ENCODE results near the gene PTF1A. TPM values are rescaled to one million over a fixed set of nuclear protein-coding genes. Genes with fewer than 3 reads are reported as not detected.

Gene PTF1A
- total RNA-seq, 1 experiment from 2014 or later: not detected

GRCh38 chr10:23148214-23148613 is 43.9 kb upstream of the PTF1A start:
- Mint-ChIP-seq H3K27ac (ENCODE audit: unreplicated experiment) (no peak overlapping the region), H3K4me1 (ENCODE audit: low read depth, unreplicated experiment) (no peaks in the 10 kb centered on the region), H3K27me3 (ENCODE audit: insufficient read depth, unreplicated experiment) (peaks cover 2% of the 10 kb centered on the region), H3K9me3 (ENCODE audit: unreplicated experiment) (no peaks in the 10 kb centered on the region), H3K4me3 (ENCODE audit: unreplicated experiment) (no peak overlapping the region), H3K36me3 (ENCODE audit: insufficient read depth, unreplicated experiment) (no peaks in the 10 kb centered on the region)
- ChIA-PET POLR2A (no interaction called here), CTCF (no interaction called here)
- Histone ChIP-seq H3K36me3 (ENCODE audit: control insufficient read depth, insufficient read depth, low read length) (no peaks in the 10 kb centered on the region), H3K27me3 (replicated peaks; ENCODE audit: control insufficient read depth, insufficient read depth, low read length) (0 out of 2 replicates have a peak, but pooled peaks cover 3% of the 10 kb centered on the region), H3K4me3 (ENCODE audit: low read depth, low read length) (no peak overlapping the region), H3K4me1 (no peaks in the 10 kb centered on the region), H3K9me3 (no peaks in the 10 kb centered on the region)
- no peak for TF ChIP-seq CTCF (IDR thresholded peaks at IDR 0.05; ENCODE audit: insufficient read depth in 1 of 2, low read depth in 1 of 2, low read length in 1 of 2, severe bottlenecking in 1 of 2, unreplicated experiment in 1 of 2)
- intact Hi-C loops (cut with micrococcal nuclease; ENCODE audit: unreplicated experiment): no loop called here
- BruUV-seq (replicated peaks): no TSS peak
- DNase-seq: no peak

- Histone ChIP-seq H3K4me1 (no peaks in the 10 kb centered on the region), H3K36me3 (ENCODE audit: control insufficient read depth, insufficient read depth, low read length) (no peaks in the 10 kb centered on the region), H3K9me3 (no peaks in the 10 kb centered on the region), H3K27me3 (replicated peaks; ENCODE audit: control insufficient read depth, insufficient read depth, low read length) (0 out of 2 replicates have a peak, but pooled peaks cover 3% of the 10 kb centered on the region), H3K4me3 (ENCODE audit: low read depth, low read length) (no peak overlapping the region)
- Mint-ChIP-seq H3K27ac (ENCODE audit: unreplicated experiment) (no peak overlapping the region), H3K4me1 (ENCODE audit: low read depth, unreplicated experiment) (no peaks in the 10 kb centered on the region), H3K36me3 (ENCODE audit: insufficient read depth, unreplicated experiment) (no peaks in the 10 kb centered on the region), H3K9me3 (ENCODE audit: unreplicated experiment) (no peaks in the 10 kb centered on the region), H3K4me3 (ENCODE audit: unreplicated experiment) (no peak overlapping the region), H3K27me3 (ENCODE audit: insufficient read depth, unreplicated experiment) (peaks cover 6% of the 10 kb centered on the region)
- DNase-seq: no peak
- intact Hi-C loops (cut with micrococcal nuclease; ENCODE audit: unreplicated experiment): no loop called here
- ChIA-PET CTCF (no interaction called here), POLR2A (no interaction called here)
- BruUV-seq (replicated peaks): no TSS peak
- no peak for TF ChIP-seq CTCF (IDR thresholded peaks at IDR 0.05; ENCODE audit: insufficient read depth in 1 of 2, low read depth in 1 of 2, low read length in 1 of 2, severe bottlenecking in 1 of 2, unreplicated experiment in 1 of 2)
Observed at GRCh38 chr10:23150091-23150490, 42.0 kb upstream of the PTF1A start.

DNA sequence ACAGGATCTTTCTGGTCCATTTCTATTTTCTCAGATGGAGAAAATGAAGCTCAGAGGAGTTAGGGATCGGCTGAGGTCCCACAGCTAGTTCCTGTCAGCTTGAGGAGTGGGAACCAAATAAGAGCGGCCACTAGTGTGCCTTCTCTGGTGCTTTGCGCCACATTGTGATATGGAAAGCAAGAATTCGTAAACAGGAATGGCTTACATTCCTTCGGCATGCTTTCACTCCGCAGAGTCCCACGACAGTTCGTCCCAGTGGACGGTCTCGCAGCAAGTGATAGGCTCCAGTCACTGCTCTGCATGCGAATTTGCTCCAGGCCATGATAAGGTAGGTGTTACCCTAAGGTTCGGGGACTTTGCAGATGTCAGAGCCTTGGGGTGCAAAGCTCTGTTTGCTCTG is 41.5 kb upstream of the PTF1A start:
- POLR2A ChIA-PET: no interaction called here
- H3K4me3 ChIP-seq (ENCODE audit: low read depth, low read length): no peak overlapping the region
- no peak overlapping the region for H3K27ac Mint-ChIP-seq (ENCODE audit: unreplicated experiment)
- H3K9me3 ChIP-seq: no peaks in the 10 kb centered on the region
- no peaks in the 10 kb centered on the region for H3K36me3 ChIP-seq (ENCODE audit: control insufficient read depth, insufficient read depth, low read length)
- no peaks in the 10 kb centered on the region for H3K4me1 Mint-ChIP-seq (ENCODE audit: low read depth, unreplicated experiment)
- H3K36me3 Mint-ChIP-seq (ENCODE audit: insufficient read depth, unreplicated experiment): no peaks in the 10 kb centered on the region
- H3K9me3 Mint-ChIP-seq (ENCODE audit: unreplicated experiment): no peaks in the 10 kb centered on the region
- 0 out of 2 replicates have a peak, but pooled peaks cover 3% of the 10 kb centered on the region for H3K27me3 ChIP-seq (replicated peaks; ENCODE audit: control insufficient read depth, insufficient read depth, low read length)
- H3K4me1 ChIP-seq: no peaks in the 10 kb centered on the region
- DNase-seq: no peak
- BruUV-seq (replicated peaks): no TSS peak
- H3K4me3 Mint-ChIP-seq (ENCODE audit: unreplicated experiment): no peak overlapping the region
- TF ChIP-seq CTCF (IDR thresholded peaks at IDR 0.05; ENCODE audit: insufficient read depth in 1 of 2, low read depth in 1 of 2, low read length in 1 of 2, severe bottlenecking in 1 of 2, unreplicated experiment in 1 of 2): no peak
- CTCF ChIA-PET: no interaction called here
- peaks cover 6% of the 10 kb centered on the region for H3K27me3 Mint-ChIP-seq (ENCODE audit: insufficient read depth, unreplicated experiment)
- intact Hi-C loops (cut with micrococcal nuclease; ENCODE audit: unreplicated experiment): no loop called here

Measured in Caco-2 (cell line).